ENCODE results near the gene GKN2. TPM values are rescaled to one million over a fixed set of nuclear protein-coding genes. Genes with fewer than 3 reads are reported as not detected.
"Not testable (repeated sequence)": the region's sequence is repeated elsewhere in the genome, so short reads cannot be mapped to it uniquely, and the experiment has no call there.

Gene GKN2
- total and polyA plus RNA-seq, 2 donors, result not detected

DNA sequence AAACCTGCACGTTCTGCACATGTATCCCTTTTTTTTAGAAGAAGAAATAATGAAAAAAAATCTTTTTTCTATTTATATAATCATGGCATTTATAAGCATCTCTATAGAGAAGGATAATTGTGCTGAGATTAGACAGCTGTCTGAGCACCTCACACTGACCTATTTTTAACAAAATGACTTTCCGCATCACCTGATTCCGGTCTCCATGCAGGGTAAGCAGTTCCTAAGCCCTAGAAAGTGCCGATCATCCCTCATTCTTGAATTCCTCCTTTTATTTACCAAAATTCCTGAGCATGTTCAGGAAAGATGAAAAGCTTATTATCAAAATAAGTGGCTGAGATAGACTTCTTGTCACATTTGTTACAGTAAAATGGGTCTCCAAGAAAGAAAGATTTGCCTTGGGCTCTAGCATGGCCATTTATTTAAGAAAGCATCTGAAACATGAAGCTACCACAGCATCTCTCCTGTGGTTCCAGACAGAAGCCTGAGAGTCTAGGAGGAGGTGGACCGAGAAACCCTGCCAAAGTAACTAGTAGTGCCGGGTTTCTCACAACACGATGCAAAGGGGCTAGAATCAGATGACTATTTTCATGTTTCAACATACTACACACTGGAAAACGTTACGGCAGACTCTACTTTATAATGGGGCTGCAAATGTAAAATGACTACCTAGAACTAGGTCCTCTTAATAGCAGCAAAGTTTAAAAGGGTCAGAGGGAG lies 22.4 kb upstream of the GKN2 start:
- H3K27ac ChIP-seq (ENCODE audit: low read depth), result no peak overlapping the region
- no peak for DNase-seq (ENCODE audit: extremely low spot score)

DNA sequence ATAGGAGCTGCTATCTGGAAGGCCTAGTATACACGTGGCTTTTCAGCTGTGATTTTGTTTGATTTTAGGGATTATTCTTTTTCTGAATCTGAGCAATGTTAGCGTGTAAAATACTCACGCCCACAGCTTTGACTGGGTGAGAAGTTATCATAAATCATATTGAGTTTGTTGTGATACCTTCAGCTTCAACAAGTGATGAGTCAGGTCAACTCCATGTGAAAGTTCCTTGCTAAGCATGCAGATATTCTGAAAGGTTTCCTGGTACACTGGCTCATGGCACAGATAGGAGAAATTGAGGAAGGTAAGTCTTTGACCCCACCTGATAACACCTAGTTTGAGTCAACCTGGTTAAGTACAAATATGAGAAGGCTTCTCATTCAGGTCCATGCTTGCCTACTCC lies 21.6 kb upstream of the GKN2 start, which contains the start of gene GKN1:
Gene GKN1, plus strand, starts transcription at position 386 of the 400 bp plus-strand sequence. CDS start 42 bp downstream, outside the sequence.
- 47% methylated on average over 3 of the region's 3 CpGs for WGBS
- H3K4me3 ChIP-seq (ENCODE audit: low read depth, low read length), result no peak within 1 kb of the TSS
- DNase-seq (ENCODE audit: extremely low spot score), result no peak
- no peaks in the 10 kb centered on the region for H3K4me1 ChIP-seq (ENCODE audit: insufficient read depth)
- H3K36me3 ChIP-seq (ENCODE audit: insufficient read depth), result no peaks in the 10 kb centered on the region
- no peak within 1 kb of the TSS for H3K27ac ChIP-seq (ENCODE audit: low read depth)

More for the DNA sequence above, 22.4 kb upstream of the GKN2 start:
- Histone ChIP-seq H3K36me3 (ENCODE audit: insufficient read depth) (no peaks in the 10 kb centered on the region), H3K4me1 (ENCODE audit: insufficient read depth) (no peaks in the 10 kb centered on the region), H3K4me3 (ENCODE audit: low read depth, low read length) (no peak overlapping the region)
- WGBS, result 63% methylated on average over 9 of the region's 9 CpGs

DNA sequence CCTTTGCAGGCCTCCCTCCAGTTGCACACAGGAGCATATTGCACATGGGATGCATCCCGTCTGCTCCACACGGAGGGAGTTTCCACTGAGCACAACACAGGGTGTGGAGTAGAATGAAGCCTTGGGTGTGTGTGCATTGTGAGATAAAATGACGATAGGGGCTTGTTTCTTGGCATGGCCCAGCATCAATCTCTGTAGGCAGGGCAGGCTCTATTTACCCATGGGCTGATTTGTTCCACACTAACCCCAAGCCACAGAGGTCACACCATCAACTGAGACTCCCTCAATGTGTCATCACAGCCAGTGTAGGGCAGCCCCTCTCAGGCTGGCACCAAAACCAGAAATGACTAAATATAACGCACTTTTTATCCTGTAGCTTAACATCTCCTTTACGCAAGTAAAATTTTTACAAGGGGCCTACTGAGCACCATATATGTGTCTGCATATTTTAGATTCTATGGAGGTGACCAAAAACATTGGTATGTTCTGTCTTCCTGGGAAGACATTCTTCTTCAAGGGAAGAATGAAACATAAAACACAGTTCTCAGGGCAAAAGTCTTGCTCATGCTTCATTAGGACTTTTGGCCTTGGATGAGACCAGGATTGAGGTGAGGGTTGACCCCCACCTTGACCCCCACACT lies 19.0 kb upstream of the GKN2 start:
- H3K4me3 ChIP-seq (ENCODE audit: low read depth, low read length), result no peak overlapping the region
- DNase-seq (ENCODE audit: extremely low spot score), result no peak
- WGBS, result 49% methylated on average over 5 of the region's 5 CpGs
- H3K36me3 ChIP-seq (ENCODE audit: insufficient read depth), result no peaks in the 10 kb centered on the region
- H3K4me1 ChIP-seq (ENCODE audit: insufficient read depth), result no peaks in the 10 kb centered on the region
- H3K27ac ChIP-seq (ENCODE audit: low read depth), result no peak overlapping the region

DNA sequence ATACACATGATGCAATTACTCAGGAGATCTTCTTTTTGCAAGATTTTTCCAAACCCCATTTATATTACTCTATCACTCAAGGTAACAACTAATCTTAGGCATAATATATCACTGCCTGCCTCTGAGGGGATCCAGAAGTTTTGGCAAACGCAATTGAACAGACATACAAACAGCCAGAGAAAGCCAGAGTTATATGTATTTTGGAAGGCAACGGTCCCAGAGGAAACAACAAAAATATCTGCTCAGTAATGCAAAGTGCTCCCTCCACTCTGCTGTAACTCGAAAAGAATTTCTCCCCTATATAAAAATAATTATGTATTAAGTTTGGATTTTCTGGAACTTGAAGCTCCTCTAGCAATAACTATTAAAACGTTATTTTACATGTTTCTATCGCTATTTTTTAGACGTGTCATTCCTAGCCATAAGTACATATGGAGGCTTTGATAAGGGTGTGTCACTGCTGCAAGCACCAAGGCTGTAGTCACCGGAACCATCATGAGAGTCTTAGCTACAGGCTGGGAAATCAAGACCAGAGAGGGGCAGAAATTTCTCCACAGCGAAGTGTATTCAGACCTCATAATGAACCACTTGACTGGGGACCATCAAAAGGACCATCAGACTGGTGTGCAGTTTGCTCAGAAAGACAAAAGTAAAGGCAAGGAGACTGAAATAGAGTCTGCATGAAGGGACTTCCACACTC lies 18.0 kb upstream of the GKN2 start:
- Histone ChIP-seq H3K4me1 (ENCODE audit: insufficient read depth) (no peaks in the 10 kb centered on the region), H3K36me3 (ENCODE audit: insufficient read depth) (no peaks in the 10 kb centered on the region), H3K4me3 (ENCODE audit: low read depth, low read length) (no peak overlapping the region), H3K27ac (ENCODE audit: low read depth) (no peak overlapping the region)
- WGBS, result 74% methylated on average over 8 of the region's 8 CpGs
- DNase-seq (ENCODE audit: extremely low spot score), result no peak

DNA sequence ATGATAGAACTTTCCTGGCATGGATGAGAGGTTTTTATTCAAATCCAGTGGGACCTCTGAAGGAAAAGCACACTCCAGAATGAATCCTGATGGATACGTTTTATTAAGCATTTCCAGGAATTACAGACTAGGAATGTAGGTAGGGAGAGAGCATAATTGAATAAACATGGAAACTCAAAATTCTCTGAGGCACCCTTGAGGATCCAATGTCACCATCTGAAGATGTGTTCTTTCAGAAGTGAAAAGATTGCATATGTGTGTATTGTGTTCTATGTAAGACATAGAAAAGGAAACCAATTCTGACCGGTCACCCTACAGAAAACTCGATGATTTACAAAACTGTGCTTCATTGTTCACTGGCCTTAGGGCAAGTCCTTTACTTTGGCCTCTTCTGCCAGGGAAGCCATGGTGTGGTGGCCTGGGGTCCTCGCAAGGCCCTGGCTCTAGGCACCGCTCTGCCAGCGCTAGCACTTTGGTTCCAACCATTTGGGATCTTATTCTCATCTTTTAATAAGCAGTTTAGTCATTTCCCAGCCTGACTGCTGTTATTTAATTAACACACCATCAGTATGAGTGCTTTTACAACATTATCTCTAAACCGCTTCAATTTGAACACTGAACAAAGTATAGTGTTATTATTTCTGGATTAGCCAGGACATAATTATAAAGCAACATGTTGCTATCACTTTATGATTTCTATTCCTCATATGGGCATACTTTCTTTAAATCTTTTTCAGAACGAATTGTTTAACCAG lies 17.2 kb upstream of the GKN2 start:
- DNase-seq (ENCODE audit: extremely low spot score), result no peak
- H3K27ac ChIP-seq (ENCODE audit: low read depth), result no peak overlapping the region
- H3K4me1 ChIP-seq (ENCODE audit: insufficient read depth), result no peaks in the 10 kb centered on the region
- no peak overlapping the region for H3K4me3 ChIP-seq (ENCODE audit: low read depth, low read length)
- H3K36me3 ChIP-seq (ENCODE audit: insufficient read depth), result no peaks in the 10 kb centered on the region
- WGBS, result 84% methylated on average over 8 of the region's 8 CpGs

DNA sequence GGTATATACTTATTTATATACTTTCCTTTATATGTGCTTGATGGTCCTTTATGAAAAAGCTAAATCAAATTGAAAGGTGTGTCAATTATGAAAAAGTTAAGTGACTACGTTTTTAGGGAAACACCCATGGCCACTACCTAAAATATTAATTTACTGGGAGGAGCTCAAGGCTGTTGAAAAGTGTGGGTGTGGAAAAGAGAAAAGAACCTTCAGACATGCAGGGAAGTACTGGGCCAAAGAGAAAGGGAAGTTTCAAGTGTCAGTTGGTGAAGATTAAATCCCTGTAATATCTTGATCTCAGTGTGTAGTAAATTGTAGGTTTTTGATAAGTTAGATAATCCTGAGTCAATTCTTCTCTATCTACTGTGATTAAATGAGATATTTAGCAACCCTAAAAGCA lies 15.5 kb upstream of the GKN2 start:
- no peaks in the 10 kb centered on the region for H3K4me1 ChIP-seq (ENCODE audit: insufficient read depth)
- no peak overlapping the region for H3K27ac ChIP-seq (ENCODE audit: low read depth)
- no peak for DNase-seq (ENCODE audit: extremely low spot score)
- WGBS, result 77% methylated on average over 1 of the region's 1 CpG
- no peak overlapping the region for H3K4me3 ChIP-seq (ENCODE audit: low read depth, low read length)
- no peaks in the 10 kb centered on the region for H3K36me3 ChIP-seq (ENCODE audit: insufficient read depth)

DNA sequence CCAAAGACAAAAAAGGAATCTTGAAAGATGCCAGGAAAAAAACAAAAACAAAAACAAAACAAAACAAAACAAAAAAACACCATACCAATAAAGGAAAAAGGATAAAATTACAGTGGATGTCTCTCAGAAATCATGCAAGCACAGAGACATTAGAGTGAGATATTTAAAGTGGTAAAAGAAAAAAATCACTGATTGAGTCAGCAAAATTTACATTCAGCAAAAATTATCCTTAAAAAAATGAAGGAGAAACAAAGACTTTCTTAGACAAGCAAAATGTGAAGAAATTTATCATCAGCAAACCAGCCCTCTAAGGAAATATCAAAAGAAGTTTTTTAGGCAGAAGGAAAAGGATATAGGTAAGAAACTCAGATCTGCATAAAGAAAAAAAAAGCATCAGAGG lies 11.6 kb upstream of the GKN2 start:
- H3K4me3 ChIP-seq (ENCODE audit: low read depth, low read length), result no peak overlapping the region
- H3K27ac ChIP-seq (ENCODE audit: low read depth), result no peak overlapping the region
- DNase-seq (ENCODE audit: extremely low spot score), result no peak
- no peaks in the 10 kb centered on the region for H3K36me3 ChIP-seq (ENCODE audit: insufficient read depth)
- no peaks in the 10 kb centered on the region for H3K4me1 ChIP-seq (ENCODE audit: insufficient read depth)

DNA sequence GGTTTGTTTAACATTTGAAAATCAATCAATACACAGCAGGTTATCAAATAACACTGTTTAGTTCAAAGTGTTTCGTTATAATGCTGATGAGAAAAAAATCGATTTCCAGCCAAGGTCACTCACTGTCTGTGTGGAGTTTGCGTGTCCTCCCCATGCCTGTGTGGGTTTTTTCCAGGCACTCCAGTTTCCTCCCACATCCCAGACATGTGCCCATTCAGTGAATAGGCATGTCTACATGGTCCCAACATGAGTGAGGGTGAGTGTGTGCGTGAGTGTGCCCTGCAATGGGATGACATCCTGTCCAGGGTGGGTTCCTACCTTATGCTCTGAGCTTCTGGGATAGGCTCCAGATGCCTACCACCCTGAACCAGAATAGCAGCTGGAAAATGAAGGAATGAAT lies 8.7 kb upstream of the GKN2 start:
- H3K4me3 ChIP-seq (ENCODE audit: low read depth, low read length), result no peak overlapping the region
- H3K4me1 ChIP-seq (ENCODE audit: insufficient read depth), result no peaks in the 10 kb centered on the region
- no peak overlapping the region for H3K27ac ChIP-seq (ENCODE audit: low read depth)
- no peaks in the 10 kb centered on the region for H3K36me3 ChIP-seq (ENCODE audit: insufficient read depth)
- DNase-seq (ENCODE audit: extremely low spot score), result no peak
- WGBS, result 96% methylated on average over 4 of the region's 4 CpGs

DNA sequence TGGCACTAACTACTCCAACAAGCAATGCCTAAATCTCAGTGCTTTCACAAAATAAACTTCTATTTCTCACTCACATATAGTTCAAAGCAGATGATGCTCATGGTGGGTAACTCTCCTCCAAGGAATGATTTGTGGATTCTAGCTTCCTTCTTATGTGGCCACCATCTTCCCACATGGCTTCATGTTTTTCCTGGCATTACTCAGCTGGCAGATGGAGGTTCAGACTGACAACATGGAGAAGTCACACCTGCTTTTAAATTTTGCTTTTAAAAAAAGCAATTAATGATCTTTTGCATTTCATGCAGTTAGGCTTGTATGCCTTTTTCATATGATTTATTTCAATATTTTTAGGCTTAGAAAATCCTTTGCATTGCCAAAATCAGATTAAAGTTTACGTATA lies 6.3 kb upstream of the GKN2 start:
- 83% methylated on average over 1 of the region's 1 CpG for WGBS
- H3K36me3 ChIP-seq (ENCODE audit: insufficient read depth), result no peaks in the 10 kb centered on the region
- DNase-seq (ENCODE audit: extremely low spot score), result no peak
- H3K27ac ChIP-seq (ENCODE audit: low read depth), result no peak overlapping the region
- no peaks in the 10 kb centered on the region for H3K4me1 ChIP-seq (ENCODE audit: insufficient read depth)
- H3K4me3 ChIP-seq (ENCODE audit: low read depth, low read length), result no peak overlapping the region

DNA sequence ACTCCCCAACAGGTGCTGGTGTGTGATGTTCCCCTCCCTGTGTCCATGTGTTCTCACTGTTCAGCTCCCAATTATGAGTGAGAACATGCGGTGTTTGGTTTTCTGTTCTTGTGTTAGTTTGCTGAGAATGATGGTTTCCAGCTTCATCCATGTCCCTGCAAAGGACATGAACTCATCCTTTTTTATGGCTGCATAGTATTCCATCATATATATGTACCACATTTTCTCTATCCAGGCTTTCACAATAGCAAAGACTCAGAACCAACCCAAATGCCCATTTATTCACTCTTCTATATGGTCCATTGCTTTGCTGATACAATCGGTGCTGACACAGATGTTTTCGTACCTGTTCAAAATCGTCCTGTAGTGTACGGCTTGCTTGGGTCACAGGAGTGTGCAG lies 2.7 kb upstream of the GKN2 start:
- not testable (repeated sequence) for H3K4me1 ChIP-seq (ENCODE audit: insufficient read depth); DNase-seq (ENCODE audit: extremely low spot score); H3K36me3 ChIP-seq (ENCODE audit: insufficient read depth); H3K27ac ChIP-seq (ENCODE audit: low read depth); H3K4me3 ChIP-seq (ENCODE audit: low read depth, low read length)
- WGBS, result 97% methylated on average over 5 of the region's 5 CpGs

DNA sequence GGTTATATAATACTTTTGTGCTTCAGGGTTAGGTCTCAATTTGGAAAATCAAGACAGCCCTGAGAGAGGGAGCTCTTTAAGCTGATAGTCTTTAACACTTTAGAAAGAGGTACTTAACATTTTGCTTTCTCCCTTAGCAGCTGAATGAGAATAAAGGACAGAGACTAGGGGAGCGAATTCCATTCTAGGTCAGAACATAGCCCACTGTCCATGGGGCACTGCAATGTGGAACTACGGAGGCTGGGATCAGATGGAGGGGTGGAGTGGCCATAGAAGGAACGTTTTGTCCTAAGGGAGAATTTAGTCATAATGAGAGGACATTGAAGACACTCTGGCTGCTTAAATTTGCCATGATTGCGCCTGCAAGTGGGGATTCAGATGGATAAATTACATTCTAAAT lies 794 bp downstream of the GKN2 start:
- 85% methylated on average over 4 of the region's 4 CpGs for WGBS

DNA sequence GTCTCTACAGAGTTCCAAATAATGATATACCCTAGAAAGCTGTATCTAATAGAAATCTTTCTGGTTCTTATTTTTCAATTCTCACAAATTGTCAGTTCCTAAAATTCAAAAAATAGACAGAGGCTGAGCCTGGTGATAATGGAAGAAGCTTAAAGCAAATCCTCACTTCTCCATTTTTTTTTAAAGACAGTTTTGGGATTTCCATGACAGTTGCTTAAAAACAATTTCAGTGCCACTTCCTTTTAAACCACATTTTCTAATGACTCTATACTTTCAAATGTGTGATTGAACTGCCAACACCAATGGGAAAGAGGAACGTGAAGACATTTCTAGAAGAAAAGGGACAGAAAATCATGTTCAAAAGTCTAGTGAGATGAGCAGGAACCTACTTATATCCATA lies 4.0 kb downstream of the GKN2 start:
- Histone ChIP-seq H3K36me3 (ENCODE audit: insufficient read depth) (no peaks in the 10 kb centered on the region), H3K27ac (ENCODE audit: low read depth) (no peak overlapping the region), H3K4me1 (ENCODE audit: insufficient read depth) (no peaks in the 10 kb centered on the region), H3K4me3 (ENCODE audit: low read depth, low read length) (no peak overlapping the region)
- WGBS, result 86% methylated on average over 1 of the region's 1 CpG
- no peak for DNase-seq (ENCODE audit: extremely low spot score)

More for the DNA sequence above, 794 bp downstream of the GKN2 start:
- no peaks in the 10 kb centered on the region for H3K4me1 ChIP-seq (ENCODE audit: insufficient read depth)
- H3K27ac ChIP-seq (ENCODE audit: low read depth), result no peak overlapping the region
- no peak for DNase-seq (ENCODE audit: extremely low spot score)
- H3K36me3 ChIP-seq (ENCODE audit: insufficient read depth), result no peaks in the 10 kb centered on the region
- no peak overlapping the region for H3K4me3 ChIP-seq (ENCODE audit: low read depth, low read length)

DNA sequence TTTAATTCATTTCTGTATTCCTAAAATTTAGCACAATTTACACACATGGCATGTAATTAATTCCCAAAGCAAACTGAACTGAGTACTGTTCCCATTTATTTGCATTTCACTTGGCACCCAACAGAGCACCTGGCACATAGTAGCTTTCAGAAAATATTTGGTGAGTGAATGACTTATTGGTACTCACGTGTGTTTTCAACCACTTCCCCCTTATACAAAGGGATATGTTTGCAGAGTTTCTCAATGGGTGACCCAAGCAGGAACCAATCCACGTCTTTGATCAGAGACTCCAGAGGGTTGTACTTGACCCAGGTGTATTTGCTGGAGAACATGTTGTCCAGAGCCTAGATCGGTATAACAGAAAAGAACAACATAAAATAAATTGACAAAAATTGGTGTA lies 6.6 kb downstream of the GKN2 start:
- no peak for DNase-seq (ENCODE audit: extremely low spot score)
- no peak overlapping the region for H3K27ac ChIP-seq (ENCODE audit: low read depth)
- no peak overlapping the region for H3K4me3 ChIP-seq (ENCODE audit: low read depth, low read length)
- no peaks in the 10 kb centered on the region for H3K36me3 ChIP-seq (ENCODE audit: insufficient read depth)
- 82% methylated on average over 3 of the region's 3 CpGs for WGBS
- H3K4me1 ChIP-seq (ENCODE audit: insufficient read depth), result no peaks in the 10 kb centered on the region
